Left lung (tissue), 10 donors: Measurements from ENCODE around the gene TADA1. TPM values are rescaled to one million over a fixed set of nuclear protein-coding genes. Genes with fewer than 3 reads are reported as not detected.

Experiments used
- ATAC-seq: fragments of 200-7000 bp; cut with Tn5 transposase; one replicate; pipeline ENCODE4 v1.9.1; 2020; ENCODE audit warnings: moderate library complexity
- DNase-seq, 4 donors: peaks; one replicate each; pipeline ENCODE4 v3.0.0-alpha.2; 2013 to 2020
- H3K27ac ChIP-seq, 2 donors: fragments of 200-600 bp; sonication (generic) in 1 of 2; one replicate each; pipeline versions ENCODE4 v1.5.0 to v1.8.0; 2020 to 2021
- H3K27me3 ChIP-seq, 2 donors: fragments of 200-600 bp; sonication (generic) in 1 of 2; one replicate each; pipeline versions ENCODE4 v1.5.0 to v1.8.0; 2020 to 2021
- H3K36me3 ChIP-seq, 2 donors: fragments of 200-600 bp; sonication (generic) in 1 of 2; one replicate each; pipeline versions ENCODE4 v1.5.0 to v1.8.0; 2020 to 2021
- H3K4me1 ChIP-seq, 2 donors: fragments of 200-600 bp; one replicate each; pipeline ENCODE4 v1.8.0; 2021
- H3K4me3 ChIP-seq, 2 donors: fragments of 200-600 bp; sonication (generic) in 1 of 2; one replicate each; pipeline versions ENCODE4 v1.5.0 to v1.8.0; 2020 to 2021; ENCODE audit warnings: mild to moderate bottlenecking in 1 of 2
- H3K9me3 ChIP-seq, 2 donors: fragments of 200-600 bp; sonication (generic) in 1 of 2; one replicate each; pipeline versions ENCODE4 v1.5.0 to v1.8.0; 2020 to 2021
- intact Hi-C, 2 donors: fragments of 100-400 bp; cut with DNase I; formaldehyde crosslinking; loops; one replicate each; pipeline versions ENCODE4 v1.11.2 to v1.14.2; 2022
- polyA plus RNA-seq, 6 donors: library from polyadenylated mRNA; unstranded; fragments of 120-200 nt; gene quantifications; one replicate each; pipeline ENCODE4 v1.2.1, GENCODE V29; 2013; ENCODE audit not compliant: insufficient read length in 6 of 6
- total RNA-seq, 2 donors: library from RNA; stranded (reverse); fragmentation: NEBNext Ultra II Directional; extraction: Animal tissue kit (Norgen Biotek cat#: 25700); gene quantifications; one replicate each; pipeline ENCODE4 v1.2.1, GENCODE V29; 2021
- TF ChIP-seq, protein P1 (sequence below), 2 donors: fragments of 200-600 bp; sonication (generic) in 1 of 2; IDR thresholded peaks; one replicate each; pipeline versions ENCODE4 v1.5.0 to v1.8.0; 2021; ENCODE audit warnings: antibody characterized with exemption in 2 of 2
- donor health status: DM: no; HTN: yes; CAD: no.
- donor health status: DM: no; HTN: no; CAD: no.

Gene TADA1
- total and polyA plus RNA-seq, 8 donors: 7.5 to 24.8 (median 22.9) TPM

GRCh38 chr1:166875302-166875733, 746 bp downstream of the TADA1 start:
- DNase-seq (no peak), ATAC-seq (no peak)
- Histone ChIP-seq H3K9me3 (no peaks in the 10 kb centered on the region), H3K4me1 (peaks cover 16 to 33% of the 10 kb centered on the region in 2 donors), H3K27me3 (no peaks in the 10 kb centered on the region), H3K27ac (peak overlapping the region; percentile 90 to 94), H3K36me3 (no peaks in the 10 kb centered on the region), H3K4me3 (peak overlapping the region; percentile 65 to 94)
- TF ChIP-seq, protein P1, sequence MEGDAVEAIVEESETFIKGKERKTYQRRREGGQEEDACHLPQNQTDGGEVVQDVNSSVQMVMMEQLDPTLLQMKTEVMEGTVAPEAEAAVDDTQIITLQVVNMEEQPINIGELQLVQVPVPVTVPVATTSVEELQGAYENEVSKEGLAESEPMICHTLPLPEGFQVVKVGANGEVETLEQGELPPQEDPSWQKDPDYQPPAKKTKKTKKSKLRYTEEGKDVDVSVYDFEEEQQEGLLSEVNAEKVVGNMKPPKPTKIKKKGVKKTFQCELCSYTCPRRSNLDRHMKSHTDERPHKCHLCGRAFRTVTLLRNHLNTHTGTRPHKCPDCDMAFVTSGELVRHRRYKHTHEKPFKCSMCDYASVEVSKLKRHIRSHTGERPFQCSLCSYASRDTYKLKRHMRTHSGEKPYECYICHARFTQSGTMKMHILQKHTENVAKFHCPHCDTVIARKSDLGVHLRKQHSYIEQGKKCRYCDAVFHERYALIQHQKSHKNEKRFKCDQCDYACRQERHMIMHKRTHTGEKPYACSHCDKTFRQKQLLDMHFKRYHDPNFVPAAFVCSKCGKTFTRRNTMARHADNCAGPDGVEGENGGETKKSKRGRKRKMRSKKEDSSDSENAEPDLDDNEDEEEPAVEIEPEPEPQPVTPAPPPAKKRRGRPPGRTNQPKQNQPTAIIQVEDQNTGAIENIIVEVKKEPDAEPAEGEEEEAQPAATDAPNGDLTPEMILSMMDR (IDR thresholded peaks at IDR 0.05): no peak
- intact Hi-C loops: no loop called here

DNA sequence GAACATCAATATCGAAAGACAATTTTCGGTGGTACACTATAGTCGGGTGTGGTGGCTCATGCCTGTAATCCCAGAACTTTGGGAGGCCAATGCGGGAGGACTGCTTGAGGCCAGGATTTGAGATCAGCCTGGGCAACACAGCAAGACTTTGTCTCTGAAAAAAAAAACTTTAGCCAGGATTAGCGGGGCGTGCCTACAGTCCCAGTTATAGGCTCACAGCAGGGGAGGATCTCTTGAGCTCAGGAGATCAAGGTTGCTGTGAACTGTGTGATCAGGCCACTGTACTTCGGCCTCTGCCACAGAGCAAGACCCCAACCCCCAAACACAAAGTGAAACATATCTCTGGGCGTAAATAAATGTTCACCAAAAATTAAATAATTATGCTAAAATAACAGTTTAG, 1.6 kb downstream of the TADA1 start:
- ATAC-seq (no peak), DNase-seq (no peak)
- intact Hi-C loops: no loop called here
- TF ChIP-seq, protein P1 (IDR thresholded peaks at IDR 0.05): no peak
- Histone ChIP-seq H3K4me3 (no peak overlapping the region), H3K36me3 (no peaks in the 10 kb centered on the region), H3K27me3 (no peaks in the 10 kb centered on the region), H3K9me3 (no peaks in the 10 kb centered on the region), H3K27ac (no peak overlapping the region), H3K4me1 (peaks cover 16 to 33% of the 10 kb centered on the region in 2 donors)

- DNase-seq (peak in 1 of 4 donors; percentile 28), ATAC-seq (no peak)
- TF ChIP-seq, protein P1 (IDR thresholded peaks at IDR 0.05): no peak
- Histone ChIP-seq H3K27me3 (no peaks in the 10 kb centered on the region), H3K36me3 (peaks cover 0 to 31% of the 10 kb centered on the region in 2 donors), H3K4me1 (peaks cover 12 to 26% of the 10 kb centered on the region in 2 donors), H3K27ac (no peak overlapping the region), H3K9me3 (no peaks in the 10 kb centered on the region), H3K4me3 (no peak overlapping the region)
- intact Hi-C loops: no loop called here
Measured at GRCh38 chr1:166870584-166870983, 5.5 kb downstream of the TADA1 start.

GRCh38 chr1:166869318-166870099, 6.6 kb downstream of the TADA1 start:
- Histone ChIP-seq H3K36me3 (peaks cover 0 to 40% of the 10 kb centered on the region in 2 donors), H3K27ac (no peak overlapping the region), H3K9me3 (no peaks in the 10 kb centered on the region), H3K27me3 (no peaks in the 10 kb centered on the region), H3K4me3 (no peak overlapping the region), H3K4me1 (peaks cover 2 to 16% of the 10 kb centered on the region in 2 donors)
- ATAC-seq (no peak), DNase-seq (no peak)
- intact Hi-C loops: no loop called here
- TF ChIP-seq, protein P1 (IDR thresholded peaks at IDR 0.05): no peak

DNA sequence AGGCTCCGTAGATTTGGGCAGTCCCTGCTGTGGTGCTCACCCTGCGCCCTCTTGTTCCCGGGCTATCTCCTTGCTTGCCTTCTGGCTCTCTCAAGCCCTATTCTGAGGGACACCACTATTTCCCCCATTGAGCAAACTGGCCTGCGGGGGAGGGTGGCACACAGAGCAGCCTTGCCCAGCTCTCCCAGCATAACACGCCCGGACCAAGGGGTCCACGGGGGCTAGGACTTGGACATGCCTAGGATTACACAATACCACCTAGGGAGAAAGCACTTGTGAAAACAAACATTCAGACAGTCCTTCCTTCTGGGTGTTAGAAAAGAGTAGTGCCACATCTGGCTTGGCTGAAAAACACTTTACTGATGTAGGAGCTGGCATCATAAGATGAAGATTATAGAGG, 7.4 kb downstream of the TADA1 start:
- ATAC-seq (no peak), DNase-seq (peak in 1 of 4 donors; percentile 28)
- Histone ChIP-seq H3K4me1 (peaks cover 0 to 11% of the 10 kb centered on the region in 2 donors), H3K9me3 (no peaks in the 10 kb centered on the region), H3K27me3 (no peaks in the 10 kb centered on the region), H3K27ac (no peak overlapping the region), H3K36me3 (peaks cover 0 to 48% of the 10 kb centered on the region in 2 donors), H3K4me3 (no peak overlapping the region)
- TF ChIP-seq, protein P1 (IDR thresholded peaks at IDR 0.05): no peak
- intact Hi-C loops: no loop called here
